22Rv1 (cell line): ENCODE results near the gene LAMA3.

Source experiments
- H3K27ac ChIP-seq: fragments of 450-650 bp; 2 replicates; pipeline ENCODE4 v1.5.1; 2017
- ZFX ChIP-seq: fragments of 450-650 bp; IDR thresholded peaks from 2 replicates; pipeline ENCODE4 v1.6.1; 2017; ENCODE audit warnings: antibody characterized with exemption, borderline replicate concordance
- TF ChIP-seq, protein P1 (sequence below): fragments of 450-650 bp; IDR thresholded peaks from 2 replicates; pipeline ENCODE4 v1.5.1; 2017; ENCODE audit warnings: mild to moderate bottlenecking

LAMA3 gene

DNA sequence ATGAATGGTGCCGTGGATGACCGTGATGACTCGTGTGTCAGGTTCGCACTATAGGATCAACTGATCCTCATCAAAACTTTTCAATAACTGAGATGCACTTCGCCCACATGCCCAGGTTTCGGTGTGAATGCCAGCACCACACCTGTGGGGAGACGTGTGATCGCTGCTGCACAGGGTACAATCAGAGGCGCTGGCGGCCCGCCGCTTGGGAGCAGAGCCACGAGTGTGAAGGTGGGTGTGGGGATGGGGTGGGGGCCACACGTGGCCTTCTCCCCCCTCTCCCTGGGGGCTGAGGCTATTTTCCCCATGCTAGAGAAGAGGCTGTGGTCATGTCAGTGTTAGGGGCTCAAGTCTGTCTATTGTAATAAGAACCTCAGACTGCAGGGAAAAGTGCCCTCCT is 69.0 kb downstream of the LAMA3 start:
- H3K27ac ChIP-seq = no peak overlapping the region
- TF ChIP-seq ZFX = no peak
- TF ChIP-seq, protein P1, sequence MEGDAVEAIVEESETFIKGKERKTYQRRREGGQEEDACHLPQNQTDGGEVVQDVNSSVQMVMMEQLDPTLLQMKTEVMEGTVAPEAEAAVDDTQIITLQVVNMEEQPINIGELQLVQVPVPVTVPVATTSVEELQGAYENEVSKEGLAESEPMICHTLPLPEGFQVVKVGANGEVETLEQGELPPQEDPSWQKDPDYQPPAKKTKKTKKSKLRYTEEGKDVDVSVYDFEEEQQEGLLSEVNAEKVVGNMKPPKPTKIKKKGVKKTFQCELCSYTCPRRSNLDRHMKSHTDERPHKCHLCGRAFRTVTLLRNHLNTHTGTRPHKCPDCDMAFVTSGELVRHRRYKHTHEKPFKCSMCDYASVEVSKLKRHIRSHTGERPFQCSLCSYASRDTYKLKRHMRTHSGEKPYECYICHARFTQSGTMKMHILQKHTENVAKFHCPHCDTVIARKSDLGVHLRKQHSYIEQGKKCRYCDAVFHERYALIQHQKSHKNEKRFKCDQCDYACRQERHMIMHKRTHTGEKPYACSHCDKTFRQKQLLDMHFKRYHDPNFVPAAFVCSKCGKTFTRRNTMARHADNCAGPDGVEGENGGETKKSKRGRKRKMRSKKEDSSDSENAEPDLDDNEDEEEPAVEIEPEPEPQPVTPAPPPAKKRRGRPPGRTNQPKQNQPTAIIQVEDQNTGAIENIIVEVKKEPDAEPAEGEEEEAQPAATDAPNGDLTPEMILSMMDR = no peak

DNA sequence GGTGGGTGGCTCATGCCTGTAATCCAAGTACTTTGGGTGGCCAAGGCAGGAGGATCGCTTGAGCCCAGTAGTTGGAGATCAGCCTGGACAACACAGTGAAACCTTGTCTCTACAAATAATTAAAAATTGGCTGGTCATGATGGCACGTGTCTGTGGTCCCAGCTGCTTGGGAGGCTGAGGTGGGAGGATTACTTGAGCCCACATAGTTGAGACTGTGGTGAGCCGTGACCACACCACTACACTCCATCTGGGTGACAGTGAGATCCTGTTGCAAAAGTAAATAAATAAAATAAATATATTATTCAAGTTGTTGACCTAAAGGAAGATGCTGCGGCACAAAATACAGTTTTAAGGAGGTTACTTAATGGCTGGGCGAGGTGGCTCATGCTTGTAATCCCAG is 72.7 kb downstream of the LAMA3 start:
- no peak overlapping the region for H3K27ac ChIP-seq
- TF ChIP-seq, protein P1 = no peak
- TF ChIP-seq ZFX = no peak

DNA sequence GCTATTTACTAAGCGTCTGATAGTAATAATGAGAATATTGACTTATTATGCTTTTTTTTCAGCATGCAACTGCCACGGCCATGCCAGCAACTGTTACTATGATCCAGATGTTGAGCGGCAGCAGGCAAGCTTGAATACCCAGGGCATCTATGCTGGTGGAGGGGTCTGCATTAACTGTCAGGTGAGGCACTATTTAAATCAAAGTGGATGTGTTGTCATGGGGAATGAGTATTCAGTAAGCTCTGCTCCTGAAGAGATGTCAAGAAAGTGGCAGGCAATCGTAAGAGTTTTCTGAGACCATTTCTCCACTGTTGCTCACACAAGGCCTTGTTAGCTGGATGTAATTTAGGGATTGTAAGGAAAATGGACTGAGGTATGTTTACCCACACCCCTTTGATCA is 74.1 kb downstream of the LAMA3 start:
- no peak for TF ChIP-seq ZFX
- TF ChIP-seq, protein P1 = no peak
- H3K27ac ChIP-seq = no peak overlapping the region

- no peak overlapping the region for H3K27ac ChIP-seq
- no peak for TF ChIP-seq ZFX
- TF ChIP-seq, protein P1 = no peak
These were observed 76.7 kb downstream of the LAMA3 start for GRCh38 chr18:23765931-23766330.

- no peak overlapping the region for H3K27ac ChIP-seq
- no peak for TF ChIP-seq ZFX
- TF ChIP-seq, protein P1 = no peak
These were observed 83.2 kb downstream of the LAMA3 start for GRCh38 chr18:23772327-23773024.

DNA sequence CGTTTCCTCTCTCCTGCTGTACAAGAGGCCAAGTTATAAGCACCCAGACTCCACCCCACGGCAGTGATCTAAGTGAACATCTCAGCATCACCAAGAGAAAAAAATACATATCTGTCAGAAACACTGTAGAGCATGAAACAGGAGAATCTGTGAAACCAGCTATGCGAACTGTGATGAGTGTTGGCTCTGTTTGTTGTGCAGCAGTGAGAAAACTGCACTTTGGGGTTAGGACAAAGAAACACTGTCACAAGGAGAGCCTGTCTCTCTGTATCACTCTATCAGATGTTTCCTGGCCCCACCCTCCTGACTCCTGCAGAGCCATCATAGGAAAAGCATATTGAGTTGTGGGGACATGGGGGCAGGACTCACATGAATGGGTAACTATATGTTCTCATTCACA is 87.1 kb downstream of the LAMA3 start:
- H3K27ac ChIP-seq = no peak overlapping the region
- TF ChIP-seq, protein P1 = no peak
- TF ChIP-seq ZFX = no peak

GRCh38 chr18:23778828-23779227 is 89.6 kb downstream of the LAMA3 start:
- TF ChIP-seq, protein P1 = no peak
- TF ChIP-seq ZFX = no peak
- H3K27ac ChIP-seq = no peak overlapping the region
